Esophagus muscularis mucosa (tissue), 4 donors: ENCODE results near the gene ANXA5. TPM values are rescaled to one million over a fixed set of nuclear protein-coding genes. Genes with fewer than 3 reads are reported as not detected.

Source experiments
- DNase-seq: peaks from one replicate; pipeline ENCODE4 v3.0.0-alpha.2; 2017; ENCODE audit errors: extremely low spot score
- H3K27ac ChIP-seq, 4 donors: fragments of 200-600 bp; sonication (generic); replicated peaks in 1 of 4; 1 replicate in 3 of 4; 2 replicates in 1 of 4; pipeline ENCODE4 v1.5.1; 2016 to 2019; ENCODE audit warnings: mild to moderate bottlenecking in 1 of 4
- H3K27me3 ChIP-seq, 4 donors: fragments of 200-600 bp; sonication (generic); one replicate each; pipeline versions ENCODE4 v1.5.1 to v1.6.0; 2016 to 2019
- H3K36me3 ChIP-seq, 4 donors: fragments of 200-600 bp; sonication (generic); one replicate each; pipeline ENCODE4 v1.5.1; 2016 to 2019
- H3K4me1 ChIP-seq, 4 donors: fragments of 200-600 bp; sonication (generic); one replicate each; pipeline ENCODE4 v1.5.1; 2016 to 2019
- H3K4me3 ChIP-seq, 4 donors: fragments of 200-600 bp; sonication (generic); 1 replicate in 2 of 4; 2 replicates in 2 of 4; pipeline ENCODE4 v1.5.1; 2016 to 2019; ENCODE audit warnings: mild to moderate bottlenecking in 4 of 4, moderate library complexity in 1 of 4
- H3K9me3 ChIP-seq, 4 donors: fragments of 200-600 bp; sonication (generic); 1 replicate in 3 of 4; 2 replicates in 1 of 4; pipeline ENCODE4 v1.5.1; 2016 to 2019
- CTCF ChIP-seq, 3 experiments: fragments of 200-600 bp in 2 of 3; fragments of 450-650 bp in 1 of 3; sonication (generic) in 2 of 3; IDR thresholded peaks; one replicate each; pipeline ENCODE4 v1.5.1; 2017 to 2019; ENCODE audit warnings: antibody characterized with exemption in 3 of 3, mild to moderate bottlenecking in 2 of 3, moderate library complexity in 1 of 3
- EP300 ChIP-seq: sonication (generic); formaldehyde crosslinking; IDR thresholded peaks from one replicate; pipeline ENCODE4 v1.6.1; 2017; ENCODE audit warnings: antibody characterized with exemption
- POLR2A ChIP-seq: fragments of 450-650 bp; IDR thresholded peaks from one replicate; pipeline ENCODE4 v1.6.1; 2017; ENCODE audit warnings: antibody characterized with exemption, moderate library complexity, mild to moderate bottlenecking, low read depth
- POLR2AphosphoS5 ChIP-seq, 2 donors: sonication (generic); formaldehyde crosslinking; IDR thresholded peaks; one replicate each; pipeline ENCODE4 v1.6.1; 2017; ENCODE audit warnings: antibody characterized with exemption in 2 of 2
- WGBS: methylation state at CpG from one replicate; pipeline ENCODE4 v1.1.5; 2018; 5-methylcytosine and 5-hydroxymethylcytosine counted together
- intact Hi-C: fragments of 100-400 bp; cut with DNase I; formaldehyde crosslinking; loops from one replicate; pipeline ENCODE4 v1.15.1; 2023
- total RNA-seq, 4 donors: library from RNA; depleted of rRNA; stranded (reverse); fragments of >200 nt; gene quantifications; one replicate each; pipeline versions ENCODE4 v1.1.0 to v1.2.1, GENCODE V29; 2016

ANXA5 gene
- total RNA-seq, 4 donors from 2014 or later, result 242 to 338 (median 270) TPM

- TF ChIP-seq EP300, result no peak
- peak; percentile 32 to 46 (median 39) for TF ChIP-seq CTCF (IDR thresholded peaks at IDR 0.05)
- peak; percentile 38 for TF ChIP-seq POLR2A
- TF ChIP-seq POLR2AphosphoS5 (IDR thresholded peaks at IDR 0.05), result peak; percentile 3 to 81
- H3K27me3 ChIP-seq, result no peaks in the 10 kb centered on the region
- intact Hi-C loops, result loop anchor here (5.0 kb wide), 1 partner anchor 106 kb away; the partner anchor contains the start of gene EXOSC9
- under 1% methylated on average over 26 of the region's 26 CpGs for WGBS
- H3K9me3 ChIP-seq, result no peaks in the 10 kb centered on the region
- H3K4me1 ChIP-seq, result peaks cover 48 to 62% (median 56%) of the 10 kb centered on the region in 4 donors
- H3K27ac ChIP-seq, result peak overlapping the region; percentile 95 to 99 (median 98)
- H3K36me3 ChIP-seq, result no peaks in the 10 kb centered on the region
- DNase-seq, result peak; percentile 95
- peak overlapping the region; percentile 83 to 98 (median 96) for H3K4me3 ChIP-seq
Measured at GRCh38 chr4:121696170-121696580, 605 bp downstream of the ANXA5 start.

GRCh38 chr4:121693886-121694285, 2.9 kb downstream of the ANXA5 start:
- Histone ChIP-seq H3K9me3 (no peaks in the 10 kb centered on the region), H3K36me3 (no peaks in the 10 kb centered on the region), H3K4me3 (peak overlapping the region in 2 of 4 donors; percentile 19 to 93), H3K27me3 (no peaks in the 10 kb centered on the region), H3K27ac (peak overlapping the region; percentile 20 to 98 (median 34)), H3K4me1 (peaks cover 70 to 85% (median 79%) of the 10 kb centered on the region in 4 donors)
- 64% methylated on average over 4 of the region's 4 CpGs for WGBS
- TF ChIP-seq EP300 (no peak), CTCF (IDR thresholded peaks at IDR 0.05) (no peak), POLR2A (no peak), POLR2AphosphoS5 (IDR thresholded peaks at IDR 0.05) (no peak)
- intact Hi-C loops, result no loop called here
- no peak for DNase-seq

- H3K4me1 ChIP-seq, result peaks cover 75 to 88% (median 83%) of the 10 kb centered on the region in 4 donors
Measured at GRCh38 chr4:121693450-121693849, 3.3 kb downstream of the ANXA5 start.

GRCh38 chr4:121692261-121692660, 4.5 kb downstream of the ANXA5 start:
- no peaks in the 10 kb centered on the region for H3K9me3 ChIP-seq
- H3K27me3 ChIP-seq, result no peaks in the 10 kb centered on the region
- DNase-seq, result no peak
- peaks cover 71 to 86% (median 84%) of the 10 kb centered on the region in 4 donors for H3K4me1 ChIP-seq
- intact Hi-C loops, result no loop called here
- TF ChIP-seq POLR2AphosphoS5 (IDR thresholded peaks at IDR 0.05) (no peak), EP300 (no peak), POLR2A (no peak), CTCF (IDR thresholded peaks at IDR 0.05) (no peak)
- H3K36me3 ChIP-seq, result no peaks in the 10 kb centered on the region
- H3K27ac ChIP-seq, result peak overlapping the region; percentile 49 to 98 (median 74)
- H3K4me3 ChIP-seq, result no peak overlapping the region

More at GRCh38 chr4:121693450-121693849, 3.3 kb downstream of the ANXA5 start:
- no peaks in the 10 kb centered on the region for H3K9me3 ChIP-seq
- H3K36me3 ChIP-seq, result no peaks in the 10 kb centered on the region
- intact Hi-C loops, result no loop called here
- H3K27ac ChIP-seq, result peak overlapping the region in 2 of 4 donors; percentile 47 to 98
- WGBS, result 72% methylated on average over 2 of the region's 2 CpGs
- peak overlapping the region in 1 of 4 donors; percentile 19 for H3K4me3 ChIP-seq
- DNase-seq, result no peak
- no peaks in the 10 kb centered on the region for H3K27me3 ChIP-seq
- TF ChIP-seq POLR2A (no peak), POLR2AphosphoS5 (IDR thresholded peaks at IDR 0.05) (no peak), CTCF (IDR thresholded peaks at IDR 0.05) (no peak), EP300 (no peak)

- Histone ChIP-seq H3K9me3 (no peaks in the 10 kb centered on the region), H3K36me3 (peaks cover 6 to 22% (median 14%) of the 10 kb centered on the region in 4 donors), H3K27me3 (no peaks in the 10 kb centered on the region), H3K4me1 (peaks cover 67 to 83% (median 74%) of the 10 kb centered on the region in 4 donors), H3K4me3 (no peak overlapping the region), H3K27ac (peak overlapping the region; percentile 71 to 79 (median 74))
- no peak for DNase-seq
- no peak for TF ChIP-seq POLR2AphosphoS5 (IDR thresholded peaks at IDR 0.05)
- no peak for TF ChIP-seq CTCF (IDR thresholded peaks at IDR 0.05)
- no peak for TF ChIP-seq POLR2A
- no peak for TF ChIP-seq EP300
- intact Hi-C loops, result no loop called here
- WGBS, result 75% methylated on average over 2 of the region's 2 CpGs
Measured at GRCh38 chr4:121690001-121690400, 6.8 kb downstream of the ANXA5 start.
